Naive thymus-derived CD4-positive, alpha-beta T cell (primary cell): Measurements from ENCODE around the gene GHDC. TPM values are rescaled to one million over a fixed set of nuclear protein-coding genes. Genes with fewer than 3 reads are reported as not detected.
"Not testable (repeated sequence)": the region's sequence is repeated elsewhere in the genome, so short reads cannot be mapped to it uniquely, and the experiment has no call there.

Experiments
- ATAC-seq: fragments of 150-1000 bp; cut with Tn5 transposase; 2 replicates; pipeline ENCODE4 v1.10.0; 2021; ENCODE audit warnings: mild to moderate bottlenecking, moderate library complexity
- CTCF ChIA-PET: fragments of 350-600 bp; sonication (Branson Sonifier 250); formaldehyde crosslinking; loops from one replicate; lab custom pipeline; 2021; ENCODE audit warnings: antibody characterized with exemption; lab: Charles Lee
- POLR2A ChIA-PET: fragments of 350-600 bp; sonication (Branson Sonifier 250); formaldehyde crosslinking; loops from one replicate; lab custom pipeline; 2021; ENCODE audit warnings: antibody characterized with exemption, inconsistent platforms; lab: Charles Lee
- DNase-seq, 9 donors: peaks; one replicate each; pipeline versions ENCODE4 v3.0.0 to v3.0.0-alpha.2; 2020 to 2022; ENCODE audit warnings: mixed read lengths in 1 of 9
- H3K27ac ChIP-seq: one replicate; pipeline ENCODE4 v1.7.0; 2013; ENCODE audit warnings: mild to moderate bottlenecking, low read depth, low read length, moderate library complexity
- H3K27me3 ChIP-seq, 2 donors: one replicate each; pipeline ENCODE4 v1.7.0; 2013; ENCODE audit warnings: low read length in 2 of 2, mild to moderate bottlenecking in 2 of 2, moderate library complexity in 2 of 2; ENCODE audit not compliant: control insufficient read depth in 2 of 2, insufficient read depth in 2 of 2
- H3K36me3 ChIP-seq, 3 experiments: 1 replicate in 2 of 3; 2 replicates in 1 of 3; pipeline ENCODE4 v1.7.0; 2013; ENCODE audit warnings: low read length in 3 of 3, mild to moderate bottlenecking in 3 of 3, moderate library complexity in 1 of 3; ENCODE audit not compliant: insufficient read depth in 3 of 3, control insufficient read depth in 2 of 3
- H3K4me1 ChIP-seq, 2 donors: one replicate each; pipeline ENCODE4 v1.7.0; 2013; ENCODE audit warnings: low read length in 2 of 2, mild to moderate bottlenecking in 2 of 2, moderate library complexity in 1 of 2; ENCODE audit not compliant: control insufficient read depth in 2 of 2, insufficient read depth in 2 of 2
- H3K4me3 ChIP-seq: 2 replicates; pipeline ENCODE4 v1.7.0; 2013; ENCODE audit warnings: mild to moderate bottlenecking, low read length
- H3K9me3 ChIP-seq, 3 experiments: 1 replicate in 2 of 3; 2 replicates in 1 of 3; pipeline ENCODE4 v1.7.0; 2013; ENCODE audit warnings: low read length in 3 of 3; ENCODE audit not compliant: control insufficient read depth in 2 of 3
- H3K27ac Mint-ChIP-seq, 9 donors: one replicate each; pipeline ENCODE4 v1.8.0; 2020 to 2022; ENCODE audit warnings: mixed read lengths in 9 of 9, mild to moderate bottlenecking in 8 of 9, moderate library complexity in 5 of 9, inconsistent platforms in 2 of 9
- H3K27me3 Mint-ChIP-seq, 5 donors: one replicate each; pipeline ENCODE4 v1.8.0; 2021 to 2022; ENCODE audit warnings: mixed read lengths in 5 of 5, mild to moderate bottlenecking in 1 of 5
- H3K36me3 Mint-ChIP-seq, 5 donors: one replicate each; pipeline ENCODE4 v1.8.0; 2020 to 2022; ENCODE audit warnings: mixed read lengths in 5 of 5, mild to moderate bottlenecking in 3 of 5, inconsistent platforms in 1 of 5
- H3K4me1 Mint-ChIP-seq, 7 donors: one replicate each; pipeline ENCODE4 v1.8.0; 2020 to 2022; ENCODE audit warnings: mixed read lengths in 7 of 7, mild to moderate bottlenecking in 3 of 7, inconsistent platforms in 1 of 7
- H3K4me3 Mint-ChIP-seq, 10 donors: one replicate each; pipeline ENCODE4 v1.8.0; 2020 to 2022; ENCODE audit warnings: mild to moderate bottlenecking in 10 of 10, mixed read lengths in 10 of 10, moderate library complexity in 6 of 10, inconsistent platforms in 2 of 10
- H3K9me3 Mint-ChIP-seq, 11 donors: one replicate each; pipeline ENCODE4 v1.8.0; 2020 to 2022; ENCODE audit warnings: mixed read lengths in 11 of 11, mild to moderate bottlenecking in 4 of 11, inconsistent platforms in 1 of 11, moderate library complexity in 1 of 11
- intact Hi-C, 2 donors: fragments of 100-400 bp; cut with micrococcal nuclease; formaldehyde crosslinking; loops; one replicate each; pipeline ENCODE4 v1.15.1; 2023
- polyA plus RNA-seq, 2 donors: library from polyadenylated mRNA; unstranded; fragments of 300-500 nt; fragmentation: Illumina TruSeq; gene quantifications; one replicate each; pipeline ENCODE4 v1.2.3, GENCODE V29; 2021
- total RNA-seq, 6 experiments: library from RNA in 5 of 6; stranded (reverse) in 5 of 6; gene quantifications; 1 replicate in 5 of 6; 2 replicates in 1 of 6; pipeline ENCODE4 v1.2.3 and lab custom pipeline; 2021 to 2026

GHDC gene
- total and polyA plus RNA-seq, 7 experiments from 2014 or later: 15.2 to 29.8 (median 18.0) TPM

- Mint-ChIP-seq H3K36me3 (peaks cover 0 to 29% (median 9%) of the 10 kb centered on the region in 5 donors), H3K4me1 (peaks cover 8 to 21% (median 18%) of the 10 kb centered on the region in 7 donors), H3K9me3 (no peaks in the 10 kb centered on the region), H3K27me3 (no peaks in the 10 kb centered on the region), H3K4me3 (no peak overlapping the region), H3K27ac (peak overlapping the region in 2 of 9 donors; percentile 12 to 28)
- ChIA-PET CTCF (interaction anchor here (0.8 to 3.9 kb wide), 3 partner anchors 12 to 97 kb away, joined by 4 to 54 read pairs (median 4); no protein-coding TSS in a partner anchor), POLR2A (interaction anchor here (0.8 kb wide), 1 partner anchor 23 kb away, joined by 3 read pairs; no protein-coding TSS in a partner anchor)
- H3K27ac ChIP-seq: no peak overlapping the region
- no peak overlapping the region for H3K4me3 ChIP-seq
- DNase-seq (no peak), ATAC-seq (no peak)
- peaks cover 0 to 5% of the 10 kb centered on the region in 2 donors for H3K4me1 ChIP-seq
- H3K27me3 ChIP-seq: no peaks in the 10 kb centered on the region
- H3K36me3 ChIP-seq: peaks cover 0 to 61% (median 23%) of the 10 kb centered on the region in 3 experiments
- H3K9me3 ChIP-seq: no peaks in the 10 kb centered on the region
- intact Hi-C loops: no loop called here
Measured at GRCh38 chr17:42225646-42226045, 31.4 kb upstream of the GHDC start.

GRCh38 chr17:42224651-42225050, 30.4 kb upstream of the GHDC start:
- ATAC-seq (no peak), DNase-seq (no peak)
- Mint-ChIP-seq H3K36me3 (peaks cover 0 to 27% (median 9%) of the 10 kb centered on the region in 5 donors), H3K27ac (peak overlapping the region in 6 of 9 donors; percentile 38 to 78 (median 68)), H3K27me3 (no peaks in the 10 kb centered on the region), H3K4me1 (peaks cover 6 to 14% (median 11%) of the 10 kb centered on the region in 7 donors), H3K9me3 (no peaks in the 10 kb centered on the region), H3K4me3 (no peak overlapping the region)
- H3K4me1 ChIP-seq: peaks cover 0 to 5% of the 10 kb centered on the region in 2 donors
- H3K27me3 ChIP-seq: no peaks in the 10 kb centered on the region
- H3K36me3 ChIP-seq: peaks cover 0 to 71% (median 23%) of the 10 kb centered on the region in 3 experiments
- no peak overlapping the region for H3K27ac ChIP-seq
- H3K4me3 ChIP-seq: no peak overlapping the region
- CTCF ChIA-PET: interaction anchor here (0.6 to 3.9 kb wide), 5 partner anchors 45 to 98 kb away, joined by 3 to 54 read pairs (median 20); partner anchors contain the start of gene STAT5B
- intact Hi-C loops: no loop called here
- H3K9me3 ChIP-seq: no peaks in the 10 kb centered on the region
- POLR2A ChIA-PET: interaction anchor here (1.0 to 3.0 kb wide), 2 partner anchors 26 to 50 kb away, joined by 3 to 25 read pairs; partner anchors contain the start of gene STAT5B

- H3K27ac ChIP-seq: no peak overlapping the region
- DNase-seq (peak; percentile 39 to 80 (median 71)), ATAC-seq (peak; percentile 95)
- Mint-ChIP-seq H3K4me3 (no peak overlapping the region), H3K27me3 (no peaks in the 10 kb centered on the region), H3K9me3 (no peaks in the 10 kb centered on the region), H3K36me3 (peaks cover 4 to 32% (median 12%) of the 10 kb centered on the region in 5 donors), H3K27ac (peak overlapping the region in 8 of 9 donors; percentile 53 to 88 (median 70)), H3K4me1 (peaks cover 0 to 9% (median 6%) of the 10 kb centered on the region in 7 donors)
- CTCF ChIA-PET: interaction anchor here (0.6 to 3.9 kb wide), 32 partner anchors 10 to 299 kb away, joined by 3 to 54 read pairs (median 5); partner anchors contain the start of genes STAT5A and STAT5B
- H3K9me3 ChIP-seq: no peaks in the 10 kb centered on the region
- no peaks in the 10 kb centered on the region for H3K27me3 ChIP-seq
- POLR2A ChIA-PET: interaction anchor here (0.7 to 3.0 kb wide), 18 partner anchors 10 to 310 kb away, joined by 3 to 25 read pairs (median 4); partner anchors contain the start of genes DHX58, STAT3, STAT5A and STAT5B
- no peak overlapping the region for H3K4me3 ChIP-seq
- intact Hi-C loops: loop anchor here (1.0 to 2.0 kb wide), 11 partner anchors 26 to 305 kb away; partner anchors contain the start of gene STAT5B (in 1 of the 2)
- peaks cover 6 to 70% (median 30%) of the 10 kb centered on the region in 3 experiments for H3K36me3 ChIP-seq
- H3K4me1 ChIP-seq: peaks cover 0 to 5% of the 10 kb centered on the region in 2 donors
Measured at GRCh38 chr17:42221886-42222745, 27.8 kb upstream of the GHDC start.

- H3K27ac Mint-ChIP-seq, DNase-seq, H3K4me1 Mint-ChIP-seq, ATAC-seq, POLR2A ChIA-PET, H3K9me3 Mint-ChIP-seq, H3K4me3 ChIP-seq, H3K4me3 Mint-ChIP-seq, H3K27me3 ChIP-seq, H3K9me3 ChIP-seq, H3K27ac ChIP-seq, H3K4me1 ChIP-seq, intact Hi-C loops, H3K27me3 Mint-ChIP-seq, CTCF ChIA-PET: not testable (repeated sequence)
- peaks cover 10 to 44% (median 22%) of the 10 kb centered on the region in 5 donors for H3K36me3 Mint-ChIP-seq
- H3K36me3 ChIP-seq: peaks cover 23 to 84% (median 39%) of the 10 kb centered on the region in 3 experiments
Measured at GRCh38 chr17:42219280-42219679, 25.0 kb upstream of the GHDC start.

GRCh38 chr17:42214156-42214555, 19.9 kb upstream of the GHDC start:
- no peaks in the 10 kb centered on the region for H3K9me3 Mint-ChIP-seq
- ChIA-PET POLR2A (interaction anchor here (1.4 kb wide), 1 partner anchor 65 kb away, joined by 4 read pairs; no protein-coding TSS in a partner anchor), CTCF (interaction anchor here (1.0 kb wide), 1 partner anchor 15 kb away, joined by 4 read pairs; no protein-coding TSS in a partner anchor)
- H3K4me3 Mint-ChIP-seq: no peak overlapping the region
- H3K27ac Mint-ChIP-seq: peak overlapping the region in 3 of 9 donors; percentile 11 to 83 (median 54)
- peaks cover 0 to 4% (median 0%) of the 10 kb centered on the region in 7 donors for H3K4me1 Mint-ChIP-seq
- H3K27ac ChIP-seq: no peak overlapping the region
- peaks cover 26 to 88% (median 45%) of the 10 kb centered on the region in 3 experiments for H3K36me3 ChIP-seq
- no peaks in the 10 kb centered on the region for H3K9me3 ChIP-seq
- intact Hi-C loops: no loop called here
- H3K36me3 Mint-ChIP-seq: peaks cover 10 to 55% (median 32%) of the 10 kb centered on the region in 5 donors
- H3K4me3 ChIP-seq: no peak overlapping the region
- H3K27me3 ChIP-seq: no peaks in the 10 kb centered on the region
- H3K4me1 ChIP-seq: no peaks in the 10 kb centered on the region
- DNase-seq (no peak), ATAC-seq (no peak)
- H3K27me3 Mint-ChIP-seq: no peaks in the 10 kb centered on the region

GRCh38 chr17:42212382-42212781, 18.1 kb upstream of the GHDC start:
- Mint-ChIP-seq H3K36me3 (peaks cover 8 to 54% (median 31%) of the 10 kb centered on the region in 5 donors), H3K9me3 (no peaks in the 10 kb centered on the region), H3K27ac (peak overlapping the region in 1 of 9 donors; percentile 17), H3K4me3 (no peak overlapping the region), H3K4me1 (peaks cover 0 to 4% (median 0%) of the 10 kb centered on the region in 7 donors), H3K27me3 (no peaks in the 10 kb centered on the region)
- ChIA-PET CTCF (interaction anchor here (0.6 to 1.8 kb wide), 2 partner anchors 10 to 138 kb away, joined by 4 to 7 read pairs; no protein-coding TSS in a partner anchor), POLR2A (interaction anchor here (1.3 kb wide), 1 partner anchor 36 kb away, joined by 3 read pairs; no protein-coding TSS in a partner anchor)
- no peak for ATAC-seq
- no peaks in the 10 kb centered on the region for H3K9me3 ChIP-seq
- DNase-seq: no peak
- no peaks in the 10 kb centered on the region for H3K27me3 ChIP-seq
- intact Hi-C loops: no loop called here
- H3K4me3 ChIP-seq: no peak overlapping the region
- peaks cover 19 to 88% (median 42%) of the 10 kb centered on the region in 3 experiments for H3K36me3 ChIP-seq
- no peaks in the 10 kb centered on the region for H3K4me1 ChIP-seq
- H3K27ac ChIP-seq: no peak overlapping the region
